HG03439 (cell line): ENCODE data around the gene TSHZ2.
"Not testable (repeated sequence)": the region's sequence is repeated elsewhere in the genome, so short reads cannot be mapped to it uniquely, and the experiment has no call there.

Experiments
- ATAC-seq: cut with Tn5 transposase; IDR thresholded peaks from one replicate; pipeline ENCODE4 v1.9.1; 2021; ENCODE audit warnings: mild to moderate bottlenecking, moderate library complexity; ENCODE audit not compliant: unreplicated experiment

Gene TSHZ2

GRCh38 chr20:53480913-53481312 is 508.8 kb downstream of the TSHZ2 start:
- ATAC-seq: no peak

GRCh38 chr20:53487461-53488200 is 515.5 kb downstream of the TSHZ2 start:
- ATAC-seq: no peak

GRCh38 chr20:53488775-53489272 is 516.7 kb downstream of the TSHZ2 start:
- no peak for ATAC-seq

GRCh38 chr20:53489528-53489927 is 517.4 kb downstream of the TSHZ2 start:
- ATAC-seq: no peak

- no peak for ATAC-seq
These were observed 518.5 kb downstream of the TSHZ2 start for GRCh38 chr20:53490620-53491019.

DNA sequence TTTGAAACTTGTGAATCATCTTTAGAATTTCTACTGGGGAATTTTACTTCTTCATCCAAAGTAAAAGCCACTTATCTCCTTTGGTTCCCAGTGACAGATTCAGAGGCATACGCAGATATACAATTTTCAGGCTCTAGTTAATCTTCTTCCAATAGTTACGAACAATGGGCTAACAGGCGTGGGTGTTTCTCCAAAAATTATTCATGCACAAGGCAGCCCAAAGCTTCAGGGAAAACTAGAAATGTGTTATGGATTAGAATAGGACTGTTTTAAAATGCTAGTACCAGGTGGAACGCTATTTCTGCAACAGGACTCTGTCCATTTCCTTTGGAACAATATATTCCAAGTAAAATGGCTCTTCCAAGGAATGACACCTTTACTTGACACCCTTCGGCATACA is 519.3 kb downstream of the TSHZ2 start:
- no peak for ATAC-seq

GRCh38 chr20:53492212-53492611 is 520.1 kb downstream of the TSHZ2 start:
- ATAC-seq: no peak

DNA sequence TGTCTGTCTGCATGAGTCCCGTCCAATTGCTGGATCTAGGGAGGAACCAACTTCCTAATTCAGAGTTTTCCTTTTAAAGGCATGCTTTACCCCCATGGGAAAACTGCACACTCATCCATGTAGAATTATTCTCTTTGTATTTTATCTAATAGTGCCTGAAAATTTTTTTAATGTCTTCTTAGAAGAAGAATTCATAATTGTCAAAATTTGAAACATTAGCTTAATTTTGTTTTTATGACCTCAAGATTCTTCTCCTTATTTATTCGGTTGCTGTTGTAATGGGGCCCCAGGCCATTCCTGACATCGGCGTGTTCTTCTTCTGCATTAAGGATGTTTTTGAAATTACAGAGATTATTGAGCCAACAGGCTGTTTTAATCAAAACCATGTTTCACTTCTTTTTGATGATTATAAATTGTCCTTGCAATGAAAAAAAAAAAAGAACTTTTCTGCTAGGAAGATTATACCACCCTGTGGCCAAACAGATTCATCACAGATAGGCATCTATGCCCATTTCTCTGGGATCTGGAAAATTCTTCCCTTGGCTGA is 521.2 kb downstream of the TSHZ2 start:
- ATAC-seq: no peak

- ATAC-seq: no peak
These were observed 522.6 kb downstream of the TSHZ2 start for GRCh38 chr20:53494753-53495152.

GRCh38 chr20:53495398-53496092 is 523.4 kb downstream of the TSHZ2 start:
- no peak for ATAC-seq

DNA sequence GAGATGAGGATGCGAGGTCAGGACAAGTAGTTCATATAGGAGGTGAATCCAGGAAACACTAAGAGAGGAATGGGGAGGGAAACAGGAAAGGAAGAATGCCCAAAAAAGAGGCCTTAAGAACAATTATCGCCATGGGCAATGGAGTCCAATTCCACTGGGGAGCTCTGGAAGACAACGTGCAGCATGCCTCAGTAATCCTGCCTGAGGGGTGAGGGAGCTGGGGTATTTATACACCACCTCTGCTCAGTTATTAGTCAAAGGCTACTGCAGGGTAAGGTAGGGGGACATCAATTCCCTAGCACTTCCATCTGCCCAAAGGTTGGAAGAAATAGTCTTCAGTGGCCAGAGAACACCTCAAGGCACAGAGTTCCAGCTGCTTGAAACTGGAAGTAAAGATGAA is 525.1 kb downstream of the TSHZ2 start:
- ATAC-seq: no peak

- no peak for ATAC-seq
These were observed 526.2 kb downstream of the TSHZ2 start for GRCh38 chr20:53498341-53498740.

DNA sequence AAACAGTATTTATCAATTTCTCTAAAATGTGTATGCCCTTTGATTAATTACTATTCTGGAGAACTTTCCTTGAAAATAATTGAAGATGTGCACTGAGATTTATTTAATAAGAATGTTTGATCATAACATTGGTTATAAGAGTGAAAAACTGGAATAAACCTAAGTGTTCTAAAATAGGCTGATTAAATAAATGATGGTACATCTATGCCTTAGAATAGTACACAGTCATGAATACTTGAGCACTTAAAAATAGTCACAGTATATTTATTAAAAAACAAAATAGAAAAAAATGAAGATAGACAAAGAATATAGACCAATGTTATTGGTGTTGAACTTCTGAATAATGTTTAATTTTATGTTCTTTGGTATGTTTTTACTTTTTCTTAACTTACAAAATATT is 528.5 kb downstream of the TSHZ2 start:
- ATAC-seq: no peak

GRCh38 chr20:53502820-53503219 is 530.7 kb downstream of the TSHZ2 start:
- no peak for ATAC-seq

DNA sequence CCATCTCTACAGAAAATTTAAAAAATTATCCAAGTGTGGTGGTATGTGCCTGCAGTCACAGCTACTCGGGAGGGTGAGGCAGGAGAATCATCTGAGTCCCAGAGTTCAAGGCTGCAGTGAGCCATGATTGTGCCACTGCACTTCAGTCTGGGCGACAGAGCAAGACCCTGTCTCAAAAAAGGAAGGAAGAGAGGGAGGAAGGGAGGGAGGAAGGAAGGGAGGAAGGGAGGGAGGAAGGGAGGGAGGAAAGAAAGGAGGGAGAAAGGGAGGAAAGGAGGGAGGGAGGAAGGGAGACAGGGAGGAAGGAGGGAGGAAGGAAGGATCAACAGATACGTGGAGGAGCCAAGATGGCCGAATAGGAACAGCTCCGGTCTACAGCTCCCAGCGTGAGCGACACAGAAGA is 531.4 kb downstream of the TSHZ2 start:
- ATAC-seq: no peak

GRCh38 chr20:53504106-53504505 is 531.9 kb downstream of the TSHZ2 start:
- not testable (repeated sequence) for ATAC-seq

- no peak for ATAC-seq
These were observed 538.1 kb downstream of the TSHZ2 start for GRCh38 chr20:53510262-53510661.

DNA sequence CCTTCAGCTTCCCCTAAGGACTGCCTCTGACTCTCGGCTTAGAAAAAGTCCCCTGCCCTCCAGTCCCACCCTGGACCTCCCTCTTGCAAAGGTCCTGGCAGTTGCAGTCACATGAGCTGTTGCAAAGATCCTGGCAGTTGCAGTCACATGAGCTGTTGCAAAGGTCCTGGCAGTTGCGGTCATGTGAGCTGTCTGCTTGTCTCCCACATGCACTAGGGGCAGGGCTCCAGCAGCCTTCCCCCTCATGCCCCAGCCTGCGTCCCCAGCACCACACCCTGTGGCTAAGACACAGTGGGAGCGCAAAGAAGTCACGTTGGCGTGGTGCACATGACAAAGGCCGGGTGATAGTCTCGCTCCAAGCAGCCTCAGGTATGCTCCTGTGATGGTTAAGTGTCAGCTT is 538.5 kb downstream of the TSHZ2 start:
- ATAC-seq: no peak

DNA sequence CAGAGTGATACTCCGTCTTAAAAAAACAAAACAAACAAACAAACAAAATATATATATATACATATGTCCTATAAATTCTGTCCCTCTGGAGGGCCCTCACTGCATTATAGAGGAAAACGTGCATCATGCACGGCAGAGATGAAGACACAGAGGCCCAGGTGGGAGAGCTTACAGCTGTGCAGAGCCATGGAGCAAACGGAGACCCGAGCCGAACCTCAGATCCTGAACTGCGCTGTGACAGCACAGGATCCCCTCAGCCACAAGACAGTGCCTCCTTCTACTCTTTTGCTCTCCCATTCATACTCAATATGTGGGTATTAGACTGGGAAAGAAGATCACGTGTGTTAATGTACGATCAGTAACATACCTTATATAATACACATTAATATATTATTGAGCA is 539.9 kb downstream of the TSHZ2 start:
- no peak for ATAC-seq

GRCh38 chr20:53513168-53513488 is 541.0 kb downstream of the TSHZ2 start:
- ATAC-seq: no peak

DNA sequence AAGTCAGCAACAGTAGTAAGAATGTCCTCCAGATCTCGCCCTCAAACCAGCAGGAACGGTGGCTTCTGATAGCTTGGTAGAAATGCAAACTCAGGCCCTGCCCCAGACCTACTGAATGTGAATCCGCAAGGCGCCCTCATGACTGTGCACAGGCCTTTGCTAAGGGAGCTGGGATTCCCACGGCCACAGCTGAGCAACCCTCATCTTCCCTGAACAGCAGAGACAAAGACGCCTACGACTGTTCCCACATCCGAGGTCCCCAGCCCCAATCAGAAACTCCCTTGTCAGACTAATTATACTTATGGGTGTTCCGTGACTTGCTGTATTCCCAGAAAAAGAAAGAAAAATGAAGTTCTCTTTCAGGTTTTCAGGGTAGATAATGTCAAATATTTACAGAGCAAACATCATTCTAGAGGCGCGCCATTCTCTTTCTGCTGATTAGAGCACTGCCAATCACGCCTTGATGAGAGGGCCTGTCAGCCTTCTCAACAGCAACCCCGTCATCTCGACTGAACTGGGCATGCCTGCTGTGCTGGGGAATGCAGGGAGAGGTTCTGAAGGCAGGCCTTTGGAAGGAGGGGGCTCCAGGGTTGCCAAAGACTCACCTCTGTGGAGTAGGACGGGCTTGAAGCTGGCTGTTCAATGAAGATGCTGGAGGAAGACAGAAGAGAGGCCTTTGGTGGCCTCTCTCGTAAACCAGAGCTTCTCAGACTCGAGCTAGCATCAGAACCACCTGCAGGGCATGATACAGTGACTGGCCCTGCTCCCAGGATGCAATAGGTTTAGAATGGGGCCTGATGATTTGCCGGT is 541.5 kb downstream of the TSHZ2 start:
- ATAC-seq: no peak
